ENCODE data around the gene CDH4.
"Not testable (repeated sequence)": the region's sequence is repeated elsewhere in the genome, so short reads cannot be mapped to it uniquely, and the experiment has no call there.

The CDH4 gene

DNA sequence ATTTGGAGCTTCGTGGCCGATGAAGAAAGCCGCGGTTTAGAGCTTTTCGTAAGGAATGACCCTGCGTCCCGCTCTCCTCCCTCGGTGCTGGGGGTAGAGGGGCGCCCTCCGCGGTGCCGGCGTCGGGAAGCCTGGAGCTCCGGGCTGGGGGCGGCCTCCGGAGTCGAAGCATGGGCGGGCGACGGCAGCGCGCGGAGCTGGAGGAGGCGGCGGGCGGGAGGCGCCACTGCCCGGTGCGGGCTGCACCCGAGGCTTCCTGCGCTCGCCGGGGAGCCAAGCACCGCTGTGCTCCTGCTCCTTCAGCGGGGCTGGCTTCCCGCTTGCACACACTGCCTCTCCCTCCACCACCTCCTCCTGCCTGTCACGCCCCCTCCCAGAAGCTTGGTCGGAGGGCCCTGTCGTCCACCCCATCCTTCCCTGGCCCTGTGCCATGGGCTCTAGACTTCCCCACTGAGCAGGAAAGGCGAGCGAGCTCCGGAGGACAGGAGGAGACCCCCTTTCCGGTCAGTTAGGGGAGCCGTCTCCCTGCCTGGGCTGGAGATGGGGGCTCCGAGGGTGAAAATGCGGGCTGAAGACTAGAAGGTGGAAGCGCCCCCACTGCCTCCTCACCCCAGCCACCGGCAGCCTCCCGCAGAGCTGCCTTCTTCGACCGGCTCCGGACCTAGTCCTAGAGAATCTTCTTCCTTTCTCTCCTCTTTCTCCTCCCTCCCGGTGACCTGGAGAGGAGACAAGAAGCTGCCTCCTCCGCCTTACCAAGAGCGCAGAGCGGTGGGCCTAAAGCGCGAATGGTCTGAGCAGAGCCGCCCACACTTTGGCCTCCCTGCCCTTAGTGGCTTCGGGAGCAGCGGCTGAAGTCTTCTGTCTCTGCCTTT lies 1.8 kb downstream of the CDH4 start:
- DNase-seq (ENCODE audit: low spot score): no peak

GRCh38 chr20:61254881-61255626 lies 3.0 kb downstream of the CDH4 start:
- DNase-seq (ENCODE audit: low spot score): no peak

- DNase-seq (ENCODE audit: low spot score): no peak
Observed at GRCh38 chr20:61256365-61256764, 4.3 kb downstream of the CDH4 start.

- DNase-seq (ENCODE audit: low spot score): no peak
Observed at GRCh38 chr20:61256824-61257223, 4.8 kb downstream of the CDH4 start.

GRCh38 chr20:61257611-61258010 lies 5.5 kb downstream of the CDH4 start:
- DNase-seq (ENCODE audit: low spot score): no peak

GRCh38 chr20:61259741-61260140 lies 7.7 kb downstream of the CDH4 start:
- no peak for DNase-seq (ENCODE audit: low spot score)

GRCh38 chr20:61260905-61261304 lies 8.8 kb downstream of the CDH4 start:
- no peak for DNase-seq (ENCODE audit: low spot score)

GRCh38 chr20:61262036-61262435 lies 10.0 kb downstream of the CDH4 start:
- DNase-seq (ENCODE audit: low spot score): no peak

GRCh38 chr20:61262514-61262913 lies 10.5 kb downstream of the CDH4 start:
- DNase-seq (ENCODE audit: low spot score): no peak

DNA sequence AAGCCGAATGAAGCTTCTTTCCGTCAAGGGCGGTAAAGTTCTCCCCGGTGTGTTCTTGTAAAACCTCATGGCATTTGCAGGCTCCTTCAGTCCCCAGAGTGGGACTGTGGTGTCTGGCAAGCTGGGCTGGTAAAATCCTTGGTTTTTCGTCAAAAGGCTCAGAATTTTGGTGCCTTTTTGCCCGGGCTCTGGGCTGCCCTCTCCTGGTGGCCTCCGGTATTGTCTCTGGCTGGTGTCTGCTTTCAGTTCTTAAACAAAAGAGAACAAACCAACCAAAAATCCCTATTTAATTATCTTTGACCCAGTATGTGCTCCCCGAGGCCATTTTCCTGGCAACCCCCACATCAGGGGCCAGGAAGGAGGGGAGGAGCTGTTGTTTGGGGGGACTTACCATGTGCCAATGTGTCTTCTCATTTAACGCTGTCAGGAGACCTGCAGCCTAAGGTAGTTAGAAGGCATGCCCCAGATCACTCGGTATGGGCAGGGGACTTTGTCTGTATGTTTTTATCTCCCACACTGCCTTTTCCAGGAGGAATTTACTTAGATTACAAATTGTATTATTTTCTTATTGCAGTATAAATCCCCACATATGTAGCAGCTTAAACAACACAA lies 11.1 kb downstream of the CDH4 start:
- peak; percentile 26 for DNase-seq (ENCODE audit: low spot score)

DNA sequence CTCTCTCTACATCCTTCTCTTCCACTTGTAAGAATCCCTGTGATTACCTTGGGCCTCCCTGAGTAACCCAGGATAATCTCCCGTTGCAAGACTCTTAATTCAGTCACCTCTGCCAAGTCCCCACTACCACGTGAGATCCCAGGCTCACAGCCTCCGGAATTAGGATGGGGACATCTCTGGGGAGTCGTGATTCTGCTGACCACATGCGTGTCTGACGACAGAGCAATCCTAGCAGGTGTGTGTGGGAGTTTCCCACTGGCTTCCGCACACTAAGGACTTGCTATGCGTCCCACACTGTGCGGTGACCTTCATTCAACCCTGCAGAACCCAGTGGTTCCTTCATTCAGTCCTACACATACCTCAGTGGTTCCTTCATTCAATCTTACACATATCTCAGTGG lies 11.9 kb downstream of the CDH4 start:
- DNase-seq (ENCODE audit: low spot score): no peak

- no peak for DNase-seq (ENCODE audit: low spot score)
Observed at GRCh38 chr20:61267241-61267640, 15.2 kb downstream of the CDH4 start.

DNA sequence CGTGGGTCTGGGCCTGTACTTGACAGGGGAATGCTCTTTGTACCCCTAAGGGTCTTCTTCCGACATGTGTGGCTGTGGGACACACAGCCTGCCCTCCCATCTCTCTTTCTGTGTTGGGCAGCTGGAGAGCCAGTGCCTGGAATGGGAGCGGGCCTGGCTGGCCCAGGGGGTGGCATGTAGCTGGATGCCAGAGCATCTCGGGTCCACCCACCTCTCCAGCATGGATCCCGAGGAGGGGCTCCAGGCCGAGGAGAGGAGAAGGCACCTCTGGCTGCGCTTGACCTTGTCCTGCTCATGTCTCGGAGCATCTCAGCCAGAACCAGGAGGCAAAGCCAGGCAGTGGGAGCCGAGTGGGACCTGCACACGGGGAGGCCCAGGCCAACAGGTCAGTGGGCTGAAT lies 16.0 kb downstream of the CDH4 start:
- no peak for DNase-seq (ENCODE audit: low spot score)

GRCh38 chr20:61271312-61272231 lies 19.5 kb downstream of the CDH4 start:
- DNase-seq (ENCODE audit: low spot score): no peak

GRCh38 chr20:61273024-61273423 lies 21.0 kb downstream of the CDH4 start:
- not testable (repeated sequence) for DNase-seq (ENCODE audit: low spot score)

DNA sequence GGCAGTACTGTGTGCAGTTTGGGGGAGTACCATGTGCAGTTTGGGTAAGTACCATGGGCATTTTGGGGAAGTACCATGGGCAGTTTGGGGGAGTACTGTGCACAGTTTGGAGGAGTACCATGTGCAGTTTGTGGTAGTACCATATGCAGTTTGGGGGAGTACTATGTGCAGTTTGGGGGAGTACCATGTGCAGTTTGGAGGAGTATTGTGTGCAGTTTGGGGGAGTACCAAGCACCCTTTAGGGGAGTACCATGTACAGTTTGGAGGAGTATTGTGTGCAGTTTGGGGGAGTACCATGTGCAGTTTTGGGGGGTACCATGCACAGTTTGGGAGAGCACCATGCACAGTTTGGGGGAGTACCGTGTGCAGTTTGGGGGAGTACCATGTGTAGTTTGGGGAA lies 21.6 kb downstream of the CDH4 start:
- not testable (repeated sequence) for DNase-seq (ENCODE audit: low spot score)

DNA sequence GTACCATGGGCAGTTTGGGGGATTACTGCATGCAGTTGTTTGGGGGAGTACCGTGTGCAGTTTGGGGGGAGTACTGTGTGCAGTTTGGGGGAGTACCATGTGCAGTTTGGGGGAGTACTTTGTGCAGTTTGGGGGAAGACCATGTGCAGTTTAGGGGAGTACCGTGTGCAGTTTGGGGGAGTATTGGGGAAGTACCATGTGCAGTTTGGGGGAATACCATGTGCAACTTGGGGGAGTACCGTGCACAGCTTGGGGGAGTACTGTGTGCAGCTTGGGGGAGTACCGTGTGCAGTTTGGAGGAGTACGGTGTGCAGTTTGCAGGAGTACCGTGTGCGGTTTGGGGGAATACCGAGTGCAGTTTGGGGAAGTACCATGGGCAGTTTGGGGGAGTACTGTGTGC lies 22.3 kb downstream of the CDH4 start:
- no peak for DNase-seq (ENCODE audit: low spot score)

GRCh38 chr20:61278296-61278695 lies 26.2 kb downstream of the CDH4 start:
- no peak for DNase-seq (ENCODE audit: low spot score)

DNA sequence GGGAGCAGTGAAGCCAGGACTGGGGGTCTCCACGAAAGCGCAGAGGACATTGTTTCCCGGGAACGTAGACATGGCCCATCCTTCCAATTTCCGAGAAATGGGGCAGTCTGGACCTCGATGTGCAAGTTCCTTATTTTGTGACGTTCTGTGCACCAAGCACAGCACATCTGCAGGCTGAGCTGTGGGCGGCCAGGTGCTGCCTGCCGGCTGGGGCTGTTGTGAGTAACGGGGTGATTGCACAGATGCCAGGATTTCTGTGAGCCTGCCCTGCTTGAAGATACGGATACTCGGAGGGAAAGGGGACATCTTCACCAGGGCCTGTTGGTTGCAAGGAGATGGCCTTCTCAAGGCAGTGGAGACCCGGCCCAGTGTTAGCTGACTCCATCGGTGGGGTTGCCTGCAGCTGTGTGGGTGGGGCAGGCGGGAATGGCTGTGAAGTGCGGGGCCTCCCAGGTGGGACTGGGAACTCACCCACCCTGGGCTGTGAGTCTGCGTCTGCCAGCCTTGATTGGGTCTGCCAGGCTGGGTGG lies 27.6 kb downstream of the CDH4 start:
- no peak for DNase-seq (ENCODE audit: low spot score)

DNA sequence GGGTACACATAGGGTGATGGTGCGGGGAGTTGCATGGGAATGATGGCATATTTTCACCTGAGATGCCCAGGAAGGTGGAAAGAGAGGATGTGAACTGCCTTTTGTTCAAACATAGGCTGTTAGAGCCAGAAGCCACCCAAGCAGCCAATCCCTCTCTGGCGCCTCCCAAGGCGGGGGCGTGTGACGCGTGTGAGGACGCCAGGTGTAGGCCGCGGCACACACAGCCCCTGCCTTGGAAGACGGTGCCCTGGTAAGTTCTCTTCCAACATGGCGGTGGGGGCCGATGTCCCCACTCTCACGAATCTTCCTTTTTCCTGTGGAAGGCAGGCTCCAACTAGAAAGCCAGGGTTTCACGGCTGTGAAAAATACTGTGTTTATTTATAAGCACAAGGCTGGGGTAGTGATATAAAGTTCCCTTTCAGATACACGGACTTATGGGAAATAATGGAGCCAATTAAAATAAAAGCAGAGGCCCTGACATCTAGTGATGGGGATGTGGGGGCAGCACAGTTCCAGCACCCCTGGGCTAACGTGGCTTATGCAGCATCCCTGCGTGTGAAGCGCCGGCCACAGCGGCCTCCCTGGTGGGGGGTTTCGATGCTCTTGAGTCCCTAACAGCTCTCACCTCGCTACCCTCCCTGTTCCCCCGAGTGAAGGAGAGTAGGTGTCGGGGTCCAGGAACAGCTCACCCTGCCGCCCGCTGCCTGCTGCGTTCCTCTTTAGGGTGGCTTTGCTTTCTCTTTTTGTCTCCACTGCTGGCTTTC lies 28.3 kb downstream of the CDH4 start:
- DNase-seq (ENCODE audit: low spot score): no peak

DNA sequence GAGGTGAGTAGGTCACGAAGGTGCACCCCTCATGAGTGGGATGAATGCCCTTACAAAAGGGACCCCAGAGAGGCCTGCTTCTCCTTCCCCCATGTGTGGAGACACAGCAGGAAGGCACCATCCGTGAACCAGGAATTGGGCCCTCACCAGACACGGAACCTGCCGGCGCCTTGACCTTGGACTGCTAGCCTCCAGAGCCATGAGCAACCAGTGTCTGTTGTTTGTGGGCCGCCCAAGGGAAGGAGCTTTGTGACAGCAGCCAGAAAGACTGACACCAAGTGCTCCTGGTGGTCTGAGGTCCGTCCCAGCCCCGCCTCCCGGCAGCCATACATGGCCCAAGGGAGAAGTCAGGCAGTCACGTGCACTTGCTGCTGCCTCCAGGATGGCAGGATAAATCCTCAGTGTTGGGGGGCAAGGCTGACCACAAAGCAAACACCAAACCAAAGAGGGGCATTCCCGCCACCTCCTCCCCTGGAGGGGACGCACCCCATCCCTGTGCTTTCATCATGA lies 29.3 kb downstream of the CDH4 start:
- no peak for DNase-seq (ENCODE audit: low spot score)
